ENCODE measurements around the gene ID4. TPM values are rescaled to one million over a fixed set of nuclear protein-coding genes. Genes with fewer than 3 reads are reported as not detected.

The ID4 gene
- total and polyA plus RNA-seq, 2 of the 8 experiments (the other 6 are each of a cell fraction or from before 2014, with no cell fraction given), result 2.0 to 8.3 TPM

GRCh38 chr6:19870322-19870721 lies 33.2 kb downstream of the ID4 start (continued):
- TF ChIP-seq E2F6 (IDR thresholded peaks at IDR 0.05), result no peak

Measured in H1 (cell line).